K562 (cell line): ENCODE data around the gene ETV4. TPM values are rescaled to one million over a fixed set of nuclear protein-coding genes. Genes with fewer than 3 reads are reported as not detected.
A peak's percentile ranks its signal among the peaks of the same experiment; 100 is the strongest.

Source experiments
- ATF3 ChIP-seq, 2 experiments: fragments of 450-650 bp in 1 of 2; sonication (generic) in 1 of 2; formaldehyde crosslinking in 1 of 2; IDR thresholded peaks in 1 of 2; conservative IDR thresholded peaks in 1 of 2; 2 replicates each; pipeline versions ENCODE4 v1.6.1 to v1.8.1; 2016 to 2023; ENCODE audit warnings: mild to moderate bottlenecking in 2 of 2, moderate library complexity in 2 of 2, inconsistent platforms in 1 of 2, missing genetic modification reagents in 1 of 2
- BRD4 ChIP-seq: fragments of 200-600 bp; sonication (generic); IDR thresholded peaks from 2 replicates; pipeline ENCODE4 v1.6.1; 2017; ENCODE audit warnings: inconsistent platforms
- CBX8 ChIP-seq: fragments of 200-600 bp; sonication (generic); IDR thresholded peaks from 2 replicates; pipeline ENCODE4 v1.6.1; 2012; ENCODE audit warnings: borderline replicate concordance, mixed run types, low read depth, mild to moderate bottlenecking, moderate library complexity, mixed read lengths, low read length, control low read depth, inconsistent platforms; ENCODE audit not compliant: poor library complexity, severe bottlenecking; ENCODE audit errors: extremely low read depth
- EGR1 ChIP-seq: fragments of 450-650 bp; conservative IDR thresholded peaks from 2 replicates; pipeline ENCODE4 v1.6.1; 2017; ENCODE audit warnings: mild to moderate bottlenecking
- ETS2 ChIP-seq: IDR thresholded peaks from 2 replicates; pipeline ENCODE4 v1.6.1; 2016; ENCODE audit warnings: borderline replicate concordance, missing genetic modification characterization, mild to moderate bottlenecking, moderate library complexity, missing compliant biosample characterization; ENCODE audit not compliant: poor library complexity, severe bottlenecking
- EWSR1 ChIP-seq: fragments of 450-650 bp; IDR thresholded peaks from 2 replicates; pipeline ENCODE4 v1.6.1; 2018; ENCODE audit warnings: borderline replicate concordance, mild to moderate bottlenecking, low read depth, moderate library complexity; ENCODE audit not compliant: partially characterized antibody
- FOXA3 ChIP-seq, 2 experiments: fragments of 450-650 bp in 1 of 2; sonication (generic) in 1 of 2; formaldehyde crosslinking; IDR thresholded peaks in 1 of 2; conservative IDR thresholded peaks in 1 of 2; 2 replicates each; pipeline versions ENCODE4 v1.4.0 to v1.8.0; 2020 to 2022; ENCODE audit warnings: mild to moderate bottlenecking in 2 of 2, missing genetic modification reagents in 1 of 2
- HNRNPL ChIP-seq: fragments of 200-400 bp; formaldehyde crosslinking; IDR thresholded peaks from 2 replicates; pipeline ENCODE4 v1.6.1; 2017; ENCODE audit warnings: low read depth, mild to moderate bottlenecking, low read length
- MED1 ChIP-seq: sonication (generic); formaldehyde crosslinking; IDR thresholded peaks from 2 replicates; pipeline ENCODE4 v1.8.1; 2023; ENCODE audit warnings: missing genetic modification reagents, borderline replicate concordance
- NONO ChIP-seq, 2 experiments: fragments of 200-400 bp in 1 of 2; fragments of 450-650 bp in 1 of 2; formaldehyde crosslinking in 1 of 2; IDR thresholded peaks; 2 replicates each; pipeline ENCODE4 v1.6.1; 2017; ENCODE audit warnings: low read depth in 2 of 2, mild to moderate bottlenecking in 2 of 2, moderate library complexity in 2 of 2, low read length in 1 of 2
- PHTF2 ChIP-seq: fragments of 250-450 bp; sonication (Bioruptor Pico); IDR thresholded peaks from 2 replicates; pipeline ENCODE4 v1.5.0; 2021; ENCODE audit warnings: mild to moderate bottlenecking
- RBM15 ChIP-seq: fragments of 200-400 bp; formaldehyde crosslinking; IDR thresholded peaks from 2 replicates; pipeline ENCODE4 v1.6.1; 2018; ENCODE audit warnings: mild to moderate bottlenecking, low read length, moderate library complexity; ENCODE audit not compliant: insufficient read depth
- SLC30A9 ChIP-seq: fragments of 250-450 bp; sonication (Bioruptor Pico); IDR thresholded peaks from 2 replicates; pipeline ENCODE4 v1.8.0; 2022; ENCODE audit warnings: mild to moderate bottlenecking, moderate library complexity
- TGIF2 ChIP-seq: sonication (generic); formaldehyde crosslinking; IDR thresholded peaks from 2 replicates; pipeline ENCODE4 v1.8.1; 2022; ENCODE audit warnings: mild to moderate bottlenecking, missing genetic modification reagents, moderate library complexity
- TRIM24 ChIP-seq, 2 experiments: fragments of 450-650 bp; IDR thresholded peaks; 2 replicates each; pipeline ENCODE4 v1.6.1; 2016
- USF2 ChIP-seq: sonication (generic); formaldehyde crosslinking; IDR thresholded peaks from 2 replicates; pipeline ENCODE4 v1.5.0; 2020; ENCODE audit warnings: missing genetic modification reagents
- ZBTB7A ChIP-seq: IDR thresholded peaks from 2 replicates; pipeline ENCODE4 v1.6.1; 2011; ENCODE audit warnings: low read depth, mild to moderate bottlenecking, low read length, moderate library complexity, borderline replicate concordance; ENCODE audit not compliant: control insufficient read depth
- ZC3H8 ChIP-seq: fragments of 450-650 bp; IDR thresholded peaks from 2 replicates; pipeline ENCODE4 v1.6.1; 2017
- ZKSCAN1 ChIP-seq: fragments of 150-350 bp; IDR thresholded peaks from 2 replicates; pipeline ENCODE4 v1.6.1; 2016; ENCODE audit warnings: low read depth, low read length
- ZKSCAN8 ChIP-seq: fragments of 200-800 bp; sonication (Bioruptor generic); IDR thresholded peaks from 2 replicates; pipeline ENCODE4 v1.6.1; 2016; ENCODE audit warnings: missing genetic modification characterization, missing compliant biosample characterization
- ZNF174 ChIP-seq: fragments of 250-450 bp; sonication (Bioruptor Pico); IDR thresholded peaks from 2 replicates; pipeline ENCODE4 v1.4.0; 2020; ENCODE audit warnings: mild to moderate bottlenecking
- ZNF224 ChIP-seq: sonication (generic); formaldehyde crosslinking; IDR thresholded peaks from 2 replicates; pipeline ENCODE4 v1.8.0; 2022; ENCODE audit warnings: mild to moderate bottlenecking, missing genetic modification reagents
- polyA plus RNA-seq, 8 experiments: library from polyadenylated mRNA; depleted of rRNA in 4 of 8; stranded (reverse) in 5 of 8; unstranded in 3 of 8; fragments of >200 nt; fragmentation: Nextera tagmentation in 2 of 8; fragmentation: Illumina TruSeq in 1 of 8; extraction: Ambion mirVana in 2 of 8; extraction: Trizol in 1 of 8; gene quantifications; 2 replicates each; pipeline versions ENCODE4 v1.2.1 to v1.2.3, GENCODE V29; 2011 to 2014; ENCODE audit warnings: inconsistent platforms in 1 of 8, missing spikeins in 1 of 8
- total RNA-seq, 7 experiments: library from RNA; depleted of rRNA in 6 of 7; stranded (reverse); fragments of >200 nt in 6 of 7; fragmentation: Illumina TruSeq in 2 of 7; extraction: Trizol in 2 of 7; gene quantifications; 2 replicates each; pipeline versions ENCODE4 v1.2.1 to v1.2.3, GENCODE V29; 2011 to 2021; ENCODE audit warnings: low replicate concordance in 1 of 7
- TF ChIP-seq, protein P1 (sequence below): fragments of 450-650 bp; IDR thresholded peaks from one replicate; pipeline ENCODE4 v1.6.1; 2018; ENCODE audit warnings: mild to moderate bottlenecking, moderate library complexity; ENCODE audit not compliant: partially characterized antibody
- TF ChIP-seq, protein P2 (sequence below): fragments of 250-450 bp; sonication (Bioruptor Pico); IDR thresholded peaks from 2 replicates; pipeline ENCODE4 v1.8.0; 2022; ENCODE audit warnings: inconsistent platforms, mild to moderate bottlenecking, moderate library complexity, borderline replicate concordance

Gene ETV4
- total and polyA plus RNA-seq, 9 of the 15 experiments (the other 6 are each of a cell fraction or from before 2014, with no cell fraction given): 5.5 to 66.3 (median 28.2) TPM

- TF ChIP-seq, protein P1, sequence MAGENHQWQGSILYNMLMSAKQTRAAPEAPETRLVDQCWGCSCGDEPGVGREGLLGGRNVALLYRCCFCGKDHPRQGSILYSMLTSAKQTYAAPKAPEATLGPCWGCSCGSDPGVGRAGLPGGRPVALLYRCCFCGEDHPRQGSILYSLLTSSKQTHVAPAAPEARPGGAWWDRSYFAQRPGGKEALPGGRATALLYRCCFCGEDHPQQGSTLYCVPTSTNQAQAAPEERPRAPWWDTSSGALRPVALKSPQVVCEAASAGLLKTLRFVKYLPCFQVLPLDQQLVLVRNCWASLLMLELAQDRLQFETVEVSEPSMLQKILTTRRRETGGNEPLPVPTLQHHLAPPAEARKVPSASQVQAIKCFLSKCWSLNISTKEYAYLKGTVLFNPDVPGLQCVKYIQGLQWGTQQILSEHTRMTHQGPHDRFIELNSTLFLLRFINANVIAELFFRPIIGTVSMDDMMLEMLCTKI: no peak
- TF ChIP-seq ZC3H8: no peak
- TF ChIP-seq ZKSCAN8 (CRISPR knock-in tag): no peak
- TF ChIP-seq PHTF2: no peak
- no peak for TF ChIP-seq FOXA3 (CRISPR knock-in tag; conservative IDR thresholded peaks at IDR 0.05 in 1 of 2, IDR thresholded peaks at IDR 0.05 in 1 of 2)
- TF ChIP-seq USF2 (CRISPR knock-in tag): no peak
- no peak for TF ChIP-seq TGIF2 (CRISPR knock-in tag)
- TF ChIP-seq EWSR1: no peak
- no peak for TF ChIP-seq ETS2 (tag)
- no peak for TF ChIP-seq HNRNPL
- TF ChIP-seq CBX8: no peak
- TF ChIP-seq, protein P2, sequence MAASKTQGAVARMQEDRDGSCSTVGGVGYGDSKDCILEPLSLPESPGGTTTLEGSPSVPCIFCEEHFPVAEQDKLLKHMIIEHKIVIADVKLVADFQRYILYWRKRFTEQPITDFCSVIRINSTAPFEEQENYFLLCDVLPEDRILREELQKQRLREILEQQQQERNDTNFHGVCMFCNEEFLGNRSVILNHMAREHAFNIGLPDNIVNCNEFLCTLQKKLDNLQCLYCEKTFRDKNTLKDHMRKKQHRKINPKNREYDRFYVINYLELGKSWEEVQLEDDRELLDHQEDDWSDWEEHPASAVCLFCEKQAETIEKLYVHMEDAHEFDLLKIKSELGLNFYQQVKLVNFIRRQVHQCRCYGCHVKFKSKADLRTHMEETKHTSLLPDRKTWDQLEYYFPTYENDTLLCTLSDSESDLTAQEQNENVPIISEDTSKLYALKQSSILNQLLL: no peak
- peak; percentile 7; the same call in 1 of the 2 replicates for TF ChIP-seq ATF3 (IDR thresholded peaks at IDR 0.05)
- no peak for TF ChIP-seq ATF3 (CRISPR knock-in tag; conservative IDR thresholded peaks at IDR 0.05)
- no peak for TF ChIP-seq SLC30A9 (CRISPR knock-in tag)
- no peak for TF ChIP-seq RBM15
- TF ChIP-seq ZBTB7A: 0 out of 2 replicates have a peak, but pooled peaks have one; percentile 19
- no peak for TF ChIP-seq MED1 (CRISPR knock-in tag)
- TF ChIP-seq TRIM24 (IDR thresholded peaks at IDR 0.05): no peak
- TF ChIP-seq NONO (IDR thresholded peaks at IDR 0.05; ENCODE audit: low read depth in 2 of 2, low read length in 1 of 2): no peak
- no peak for TF ChIP-seq ZNF224 (CRISPR knock-in tag)
- TF ChIP-seq BRD4: no peak
- no peak for TF ChIP-seq ZKSCAN1
- no peak for TF ChIP-seq EGR1
- TF ChIP-seq ZNF174 (CRISPR knock-in tag): no peak
Measured at GRCh38 chr17:43572368-43572980, 26.3 kb upstream of the ETV4 start (continued).
